Measurements from ENCODE around the gene TOMM20.
"Not testable (repeated sequence)": the region's sequence is repeated elsewhere in the genome, so short reads cannot be mapped to it uniquely, and the experiment has no call there.

TOMM20 gene

GRCh38 chr1:235093696-235094592 is 34.7 kb downstream of the TOMM20 start:
- H3K9me3 ChIP-seq: no peaks in the 10 kb centered on the region
- no peak overlapping the region for H3K4me3 ChIP-seq (ENCODE audit: low read depth in 1 of 2, low read length in 1 of 2)

GRCh38 chr1:235093013-235093695 is 35.5 kb downstream of the TOMM20 start:
- Histone ChIP-seq H3K27me3 (no peaks in the 10 kb centered on the region), H3K36me3 (no peaks in the 10 kb centered on the region), H3K4me3 (ENCODE audit: low read depth in 1 of 2, low read length in 1 of 2) (no peak overlapping the region), H3K9me3 (no peaks in the 10 kb centered on the region), H3K27ac (no peak overlapping the region), H3K4me1 (ENCODE audit: control insufficient read depth in 1 of 2, insufficient read depth in 1 of 2, low read depth in 1 of 2, low read length in 1 of 2) (peaks cover 4 to 9% of the 10 kb centered on the region in 2 experiments)
- no peak for TF ChIP-seq CTCF (IDR thresholded peaks at IDR 0.05)

More at GRCh38 chr1:235093696-235094592, 34.7 kb downstream of the TOMM20 start:
- no peaks in the 10 kb centered on the region for H3K27me3 ChIP-seq
- H3K4me1 ChIP-seq (ENCODE audit: control insufficient read depth in 1 of 2, insufficient read depth in 1 of 2, low read depth in 1 of 2, low read length in 1 of 2): peaks cover 4 to 9% of the 10 kb centered on the region in 2 experiments
- H3K27ac ChIP-seq: no peak overlapping the region
- TF ChIP-seq CTCF (IDR thresholded peaks at IDR 0.05): peak; percentile 96
- no peaks in the 10 kb centered on the region for H3K36me3 ChIP-seq

GRCh38 chr1:235092415-235092814 is 36.2 kb downstream of the TOMM20 start:
- H3K27ac ChIP-seq; H3K4me1 ChIP-seq (ENCODE audit: control insufficient read depth in 1 of 2, insufficient read depth in 1 of 2, low read depth in 1 of 2, low read length in 1 of 2); H3K9me3 ChIP-seq; H3K27me3 ChIP-seq; H3K36me3 ChIP-seq; H3K4me3 ChIP-seq (ENCODE audit: low read depth in 1 of 2, low read length in 1 of 2): not testable (repeated sequence)

GRCh38 chr1:235092045-235092406 is 36.6 kb downstream of the TOMM20 start:
- H3K27me3 ChIP-seq; H3K27ac ChIP-seq; H3K9me3 ChIP-seq; H3K4me1 ChIP-seq (ENCODE audit: control insufficient read depth in 1 of 2, insufficient read depth in 1 of 2, low read depth in 1 of 2, low read length in 1 of 2); H3K4me3 ChIP-seq (ENCODE audit: low read depth in 1 of 2, low read length in 1 of 2); H3K36me3 ChIP-seq: not testable (repeated sequence)

- not testable (repeated sequence) for H3K27me3 ChIP-seq; H3K4me1 ChIP-seq (ENCODE audit: control insufficient read depth in 1 of 2, insufficient read depth in 1 of 2, low read depth in 1 of 2, low read length in 1 of 2); H3K36me3 ChIP-seq; H3K27ac ChIP-seq; H3K4me3 ChIP-seq (ENCODE audit: low read depth in 1 of 2, low read length in 1 of 2); H3K9me3 ChIP-seq
Measured at GRCh38 chr1:235091319-235092044, 37.2 kb downstream of the TOMM20 start.

- no peak for TF ChIP-seq CTCF (IDR thresholded peaks at IDR 0.05)
- peaks cover 4 to 9% of the 10 kb centered on the region in 2 experiments for H3K4me1 ChIP-seq (ENCODE audit: control insufficient read depth in 1 of 2, insufficient read depth in 1 of 2, low read depth in 1 of 2, low read length in 1 of 2)
Measured at GRCh38 chr1:235090406-235091069, 38.1 kb downstream of the TOMM20 start.

More at GRCh38 chr1:235090406-235091069, 38.1 kb downstream of the TOMM20 start:
- Histone ChIP-seq H3K36me3 (no peaks in the 10 kb centered on the region), H3K27ac (no peak overlapping the region), H3K9me3 (no peaks in the 10 kb centered on the region), H3K4me3 (ENCODE audit: low read depth in 1 of 2, low read length in 1 of 2) (no peak overlapping the region), H3K27me3 (no peaks in the 10 kb centered on the region)
